AG09309 (cell line): Measurements from ENCODE around the gene ASB5.
"Not testable (repeated sequence)": the region's sequence is repeated elsewhere in the genome, so short reads cannot be mapped to it uniquely, and the experiment has no call there.

Experiments used
- DNase-seq: peaks from one replicate; pipeline ENCODE4 v3.0.0-alpha.2; 2010; ENCODE audit warnings: low read depth
- H3K4me3 ChIP-seq: 2 replicates; pipeline ENCODE4 v1.5.1; 2011; ENCODE audit warnings: mild to moderate bottlenecking, low read depth, low read length, moderate library complexity; ENCODE audit not compliant: control insufficient read depth
- TF ChIP-seq, protein P1 (sequence below): IDR thresholded peaks from 2 replicates; pipeline ENCODE4 v1.5.1; 2011; ENCODE audit warnings: mild to moderate bottlenecking, low read depth, low read length, inconsistent platforms; ENCODE audit not compliant: insufficient read depth, control insufficient read depth; ENCODE audit errors: missing control alignments

The ASB5 gene

GRCh38 chr4:176306837-176307665 is 38.0 kb upstream of the ASB5 start:
- TF ChIP-seq, protein P1, sequence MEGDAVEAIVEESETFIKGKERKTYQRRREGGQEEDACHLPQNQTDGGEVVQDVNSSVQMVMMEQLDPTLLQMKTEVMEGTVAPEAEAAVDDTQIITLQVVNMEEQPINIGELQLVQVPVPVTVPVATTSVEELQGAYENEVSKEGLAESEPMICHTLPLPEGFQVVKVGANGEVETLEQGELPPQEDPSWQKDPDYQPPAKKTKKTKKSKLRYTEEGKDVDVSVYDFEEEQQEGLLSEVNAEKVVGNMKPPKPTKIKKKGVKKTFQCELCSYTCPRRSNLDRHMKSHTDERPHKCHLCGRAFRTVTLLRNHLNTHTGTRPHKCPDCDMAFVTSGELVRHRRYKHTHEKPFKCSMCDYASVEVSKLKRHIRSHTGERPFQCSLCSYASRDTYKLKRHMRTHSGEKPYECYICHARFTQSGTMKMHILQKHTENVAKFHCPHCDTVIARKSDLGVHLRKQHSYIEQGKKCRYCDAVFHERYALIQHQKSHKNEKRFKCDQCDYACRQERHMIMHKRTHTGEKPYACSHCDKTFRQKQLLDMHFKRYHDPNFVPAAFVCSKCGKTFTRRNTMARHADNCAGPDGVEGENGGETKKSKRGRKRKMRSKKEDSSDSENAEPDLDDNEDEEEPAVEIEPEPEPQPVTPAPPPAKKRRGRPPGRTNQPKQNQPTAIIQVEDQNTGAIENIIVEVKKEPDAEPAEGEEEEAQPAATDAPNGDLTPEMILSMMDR: no peak
- H3K4me3 ChIP-seq: no peak overlapping the region
- DNase-seq: no peak

DNA sequence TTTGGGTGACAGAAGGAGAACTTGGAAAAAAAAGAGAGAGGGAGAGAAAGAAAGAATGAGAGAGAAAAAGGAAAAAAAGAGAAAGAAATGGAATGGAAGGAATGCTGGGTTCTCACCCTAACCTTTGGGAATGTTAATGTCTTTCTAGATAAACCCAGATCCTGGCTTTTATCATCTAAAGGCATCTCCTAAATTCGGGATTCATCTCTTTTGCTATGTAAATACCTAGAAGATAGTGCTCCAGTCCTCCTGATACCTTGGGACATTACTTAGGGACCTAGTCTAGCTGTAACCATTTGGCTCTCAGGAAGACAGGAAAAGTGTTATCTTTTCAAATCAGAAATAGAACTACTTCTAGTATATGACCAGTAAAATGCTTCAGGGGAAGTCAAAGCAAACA is 34.9 kb upstream of the ASB5 start:
- TF ChIP-seq, protein P1: no peak
- DNase-seq: no peak
- H3K4me3 ChIP-seq: no peak overlapping the region

DNA sequence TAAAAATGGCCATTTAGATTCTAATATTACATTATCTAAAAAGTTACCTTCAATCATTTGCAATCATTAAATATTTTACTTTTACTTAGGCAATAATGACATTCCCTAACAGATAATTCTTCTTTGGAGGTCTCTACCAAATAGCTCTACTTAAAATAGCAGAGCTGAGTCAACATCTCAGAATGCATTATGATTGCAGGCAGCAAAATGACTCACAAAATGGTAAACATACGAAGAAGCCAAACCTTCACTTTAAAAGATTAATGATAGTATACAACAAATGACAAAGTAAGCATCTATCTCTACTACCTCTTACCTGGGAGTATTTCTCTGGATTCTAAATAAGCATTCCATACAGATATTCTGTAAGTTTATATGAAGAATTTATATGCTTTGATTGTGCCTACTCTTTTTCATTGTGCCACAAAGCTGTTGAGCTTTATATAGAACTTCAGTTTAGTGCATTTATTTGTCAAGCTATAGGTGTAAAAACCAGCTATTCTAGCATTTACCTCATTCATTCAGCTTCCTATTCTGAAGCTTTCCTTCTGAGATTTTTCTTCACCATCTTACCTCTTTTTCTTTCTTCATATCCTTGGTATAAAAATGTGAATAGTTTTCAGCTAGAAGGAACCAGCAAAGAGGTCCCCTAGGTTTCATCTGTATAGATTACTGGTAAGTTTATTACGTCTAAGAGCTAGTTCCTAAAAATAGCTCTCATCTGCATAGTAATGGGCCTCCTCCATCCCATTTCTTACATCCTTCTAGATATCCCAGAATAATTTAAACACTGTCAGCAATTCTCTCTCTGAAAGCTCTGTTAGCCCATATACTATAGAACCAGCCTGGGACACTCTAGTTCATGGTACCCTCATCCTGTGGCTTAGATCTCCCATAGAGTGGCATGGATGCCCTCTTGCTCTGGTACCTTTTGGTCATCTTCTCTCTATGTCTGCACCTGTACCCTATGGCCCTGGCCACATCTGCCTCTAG is 33.6 kb upstream of the ASB5 start:
- TF ChIP-seq, protein P1: no peak
- peak; percentile 39 for DNase-seq
- H3K4me3 ChIP-seq: no peak overlapping the region

- DNase-seq: no peak
- H3K4me3 ChIP-seq: no peak overlapping the region
- TF ChIP-seq, protein P1: no peak
These were observed 31.5 kb upstream of the ASB5 start for GRCh38 chr4:176300565-176300964.

GRCh38 chr4:176300036-176300435 is 31.0 kb upstream of the ASB5 start:
- DNase-seq: no peak
- H3K4me3 ChIP-seq: no peak overlapping the region
- TF ChIP-seq, protein P1: no peak

DNA sequence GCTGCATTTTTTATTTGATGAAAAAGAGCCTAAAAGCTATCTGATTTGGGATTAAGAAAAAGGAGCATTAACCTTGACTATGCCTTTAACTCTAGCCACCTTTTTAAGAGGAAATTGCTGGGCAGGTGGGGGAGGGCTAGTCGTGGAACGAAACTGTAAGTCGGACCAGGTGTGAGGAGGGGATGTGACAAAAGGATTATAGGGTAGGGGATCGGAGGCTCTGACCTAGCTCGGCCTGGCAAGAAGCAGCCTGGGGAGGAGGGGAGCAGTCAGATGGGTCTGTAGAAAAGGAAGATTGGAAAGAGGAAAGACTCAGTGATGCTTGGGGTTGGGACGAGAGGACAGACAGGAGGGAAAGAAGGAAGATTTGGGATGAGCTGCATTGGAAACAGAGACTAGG is 29.6 kb upstream of the ASB5 start:
- no peak for DNase-seq
- TF ChIP-seq, protein P1: no peak
- H3K4me3 ChIP-seq: no peak overlapping the region

DNA sequence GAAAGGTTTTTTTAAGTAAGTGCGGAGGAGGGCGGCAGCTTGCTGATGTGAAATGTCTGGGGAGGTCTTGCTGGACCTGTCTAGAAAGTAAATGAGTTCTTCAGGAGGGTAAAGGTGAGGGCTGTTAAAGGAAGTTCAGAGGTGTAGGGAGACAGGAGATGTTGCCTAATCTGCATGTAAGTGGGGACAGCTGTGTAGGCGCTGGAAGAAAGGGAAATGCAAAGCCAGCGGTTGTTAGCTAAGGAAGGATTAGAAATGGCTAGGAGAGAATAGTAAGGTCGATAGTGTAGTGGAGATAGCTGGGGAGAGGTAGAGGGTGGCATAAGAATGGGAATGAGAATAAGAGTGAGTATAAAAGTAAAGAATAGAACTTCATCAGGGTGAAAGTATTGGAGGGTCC is 26.9 kb upstream of the ASB5 start:
- DNase-seq, H3K4me3 ChIP-seq: not testable (repeated sequence)
